GM23248 (cell line): ENCODE results near the gene RASGEF1C. TPM values are rescaled to one million over a fixed set of nuclear protein-coding genes. Genes with fewer than 3 reads are reported as not detected.

Experiments used
- DNase-seq: peaks from one replicate; pipeline ENCODE4 v3.0.0-alpha.2; 2015
- H2AFZ ChIP-seq: fragments of 200-600 bp; sonication (generic); 2 replicates; pipeline ENCODE4 v1.6.1; 2016; ENCODE audit warnings: antibody characterized with exemption
- H3F3A ChIP-seq: fragments of 200-600 bp; sonication (generic); 2 replicates; pipeline ENCODE4 v1.6.1; 2016; ENCODE audit warnings: mild to moderate bottlenecking, antibody characterized with exemption, mixed run types; ENCODE audit not compliant: insufficient read depth
- H3K27ac ChIP-seq: fragments of 200-600 bp; sonication (generic); 2 replicates; pipeline ENCODE4 v1.5.1; 2016; ENCODE audit warnings: mild to moderate bottlenecking
- H3K27me3 ChIP-seq: fragments of 200-600 bp; sonication (generic); replicated peaks from 2 replicates; pipeline ENCODE4 v1.6.1; 2016; ENCODE audit warnings: mild to moderate bottlenecking; ENCODE audit not compliant: insufficient read depth
- H3K36me3 ChIP-seq: fragments of 200-600 bp; sonication (generic); 2 replicates; pipeline ENCODE4 v1.6.1; 2016; ENCODE audit warnings: low read depth, mild to moderate bottlenecking
- H3K4me1 ChIP-seq: fragments of 200-600 bp; sonication (generic); 2 replicates; pipeline ENCODE4 v1.6.1; 2016; ENCODE audit warnings: mild to moderate bottlenecking; ENCODE audit not compliant: insufficient read depth
- H3K4me2 ChIP-seq: fragments of 200-600 bp; sonication (generic); one replicate; pipeline ENCODE4 v1.6.1; 2016; ENCODE audit warnings: mild to moderate bottlenecking; ENCODE audit not compliant: unreplicated experiment
- H3K4me3 ChIP-seq: fragments of 200-600 bp; sonication (generic); 2 replicates; pipeline ENCODE4 v1.5.1; 2016; ENCODE audit warnings: mild to moderate bottlenecking
- H3K79me2 ChIP-seq: fragments of 200-600 bp; sonication (generic); 2 replicates; pipeline ENCODE4 v1.6.1; 2016; ENCODE audit warnings: mild to moderate bottlenecking; ENCODE audit not compliant: insufficient read depth
- H3K9ac ChIP-seq: fragments of 200-600 bp; sonication (generic); 2 replicates; pipeline ENCODE4 v1.6.1; 2016; ENCODE audit warnings: mild to moderate bottlenecking
- H3K9me2 ChIP-seq: fragments of 200-600 bp; sonication (generic); 2 replicates; pipeline ENCODE4 v1.6.1; 2016; ENCODE audit warnings: mixed run types, mild to moderate bottlenecking, moderate library complexity; ENCODE audit not compliant: insufficient read depth
- H3K9me3 ChIP-seq: fragments of 200-600 bp; sonication (generic); one replicate; pipeline ENCODE4 v1.6.1; 2017; ENCODE audit warnings: low read depth
- H4K20me1 ChIP-seq: fragments of 200-600 bp; sonication (generic); 2 replicates; pipeline ENCODE4 v1.6.0; 2016; ENCODE audit not compliant: insufficient read depth
- EZH2 ChIP-seq: fragments of 200-600 bp; sonication (generic); IDR thresholded peaks from 2 replicates; pipeline ENCODE4 v1.6.1; 2018; ENCODE audit warnings: antibody characterized with exemption, mild to moderate bottlenecking; ENCODE audit not compliant: insufficient read depth, poor library complexity, severe bottlenecking
- EZH2phosphoT487 ChIP-seq: fragments of 200-600 bp; sonication (generic); IDR thresholded peaks from 2 replicates; pipeline ENCODE4 v1.6.1; 2018; ENCODE audit warnings: antibody characterized with exemption, moderate library complexity, mild to moderate bottlenecking, low read depth; ENCODE audit not compliant: insufficient read depth
- WGBS, 2 experiments: methylation state at CpG; one replicate each; pipeline ENCODE4 v1.1.6; 2015 to 2017; ENCODE audit warnings: low lambda C conversion rate in 2 of 2, low coverage in 1 of 2; ENCODE audit errors: missing lambda C conversion rate in 2 of 2; 5-methylcytosine and 5-hydroxymethylcytosine counted together
- in situ Hi-C: fragments of 300-500 bp; cut with MboI; formaldehyde crosslinking; loops from 2 replicates; pipeline ENCODE4 v1.15.0; 2020
- polyA plus RNA-seq: library from polyadenylated mRNA; unstranded; fragments of >200 nt; fragmentation: Nextera tagmentation; extraction: Ambion mirVana; gene quantifications from 2 replicates; pipeline ENCODE4 v1.2.1, GENCODE V29; 2016
- total RNA-seq: library from RNA; depleted of rRNA; stranded (reverse); fragments of >200 nt; shearing (Covaris generic); gene quantifications from 2 replicates; pipeline ENCODE4 v1.2.3, GENCODE V29; 2014

Gene RASGEF1C
- total and polyA plus RNA-seq, 2 experiments from 2014 or later, result not detected

- Histone ChIP-seq H3K4me1 (no peaks in the 10 kb centered on the region), H3K79me2 (no peaks in the 10 kb centered on the region), H3K9ac (no peak overlapping the region), H3K4me3 (no peak overlapping the region), H4K20me1 (no peaks in the 10 kb centered on the region), H3K27me3 (no peaks in the 10 kb centered on the region; the same call in 1 of the 2 replicates), H3K9me2 (no peaks in the 10 kb centered on the region), H3K4me2 (no peak overlapping the region), H3K27ac (no peak overlapping the region), H2AFZ (no peak overlapping the region), H3K9me3 (no peaks in the 10 kb centered on the region), H3F3A (no peaks in the 10 kb centered on the region), H3K36me3 (no peaks in the 10 kb centered on the region)
- no peak for DNase-seq
- in situ Hi-C loops, result no loop called here
- TF ChIP-seq EZH2phosphoT487, result no peak
- no peak for TF ChIP-seq EZH2
- 56 to 61% methylated on average over 9 of the region's 9 CpGs for WGBS, 2 experiments
Observed at GRCh38 chr5:180078348-180078747, 130.7 kb downstream of the RASGEF1C start.

- Histone ChIP-seq H3K9me3 (no peaks in the 10 kb centered on the region), H3K27me3 (no peaks in the 10 kb centered on the region; the same call in 1 of the 2 replicates), H4K20me1 (no peaks in the 10 kb centered on the region), H3F3A (no peaks in the 10 kb centered on the region), H3K4me3 (no peak overlapping the region), H3K79me2 (no peaks in the 10 kb centered on the region), H3K4me2 (no peak overlapping the region), H3K4me1 (no peaks in the 10 kb centered on the region), H2AFZ (no peak overlapping the region), H3K27ac (no peak overlapping the region), H3K36me3 (no peaks in the 10 kb centered on the region), H3K9me2 (no peaks in the 10 kb centered on the region), H3K9ac (no peak overlapping the region)
- no peak for DNase-seq
- no peak for TF ChIP-seq EZH2
- in situ Hi-C loops, result no loop called here
- WGBS, 2 experiments, result 53 to 56% methylated on average over 9 of the region's 9 CpGs
Observed at GRCh38 chr5:180077594-180078284, 131.3 kb downstream of the RASGEF1C start.

DNA sequence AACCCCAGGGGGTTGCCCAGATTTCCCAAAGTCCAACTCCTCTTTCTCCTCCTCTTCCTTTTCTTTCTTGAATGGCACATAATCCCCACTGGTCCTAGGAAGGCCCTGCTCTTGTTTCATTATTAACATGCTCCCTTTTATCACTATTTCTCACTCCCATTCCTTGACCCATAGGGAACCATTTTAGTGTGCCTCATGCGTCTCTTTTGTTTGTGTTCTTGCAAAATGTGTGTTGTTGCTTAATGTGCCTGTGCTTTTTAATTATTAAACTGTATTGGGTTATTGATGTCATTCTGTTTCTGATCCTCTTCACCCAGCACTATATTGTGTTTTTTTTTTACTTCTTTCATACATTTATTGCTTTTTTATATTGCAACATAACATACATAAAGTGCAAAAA is 133.3 kb downstream of the RASGEF1C start:
- H3K36me3 ChIP-seq, result no peaks in the 10 kb centered on the region
- DNase-seq, result no peak
- H4K20me1 ChIP-seq, result no peaks in the 10 kb centered on the region
- no peaks in the 10 kb centered on the region for H3K9me2 ChIP-seq
- 84 to 88% methylated on average over 1 of the region's 1 CpG for WGBS, 2 experiments
- H3K79me2 ChIP-seq, result peaks cover under 1% of the 10 kb centered on the region
- in situ Hi-C loops, result no loop called here
- no peak overlapping the region for H3K4me3 ChIP-seq
- TF ChIP-seq EZH2phosphoT487 (no peak), EZH2 (no peak)
- no peak overlapping the region for H3K27ac ChIP-seq
- peaks cover under 1% of the 10 kb centered on the region; the same call in 1 of the 2 replicates for H3K4me1 ChIP-seq
- H3K9me3 ChIP-seq, result no peaks in the 10 kb centered on the region
- no peaks in the 10 kb centered on the region; the same call in 1 of the 2 replicates for H3K27me3 ChIP-seq
- H2AFZ ChIP-seq, result no peak overlapping the region
- H3K4me2 ChIP-seq, result no peak overlapping the region
- no peak overlapping the region for H3K9ac ChIP-seq
- no peaks in the 10 kb centered on the region for H3F3A ChIP-seq

- TF ChIP-seq EZH2phosphoT487 (no peak), EZH2 (no peak)
- no peak for DNase-seq
Observed at GRCh38 chr5:180074462-180074861, 134.5 kb downstream of the RASGEF1C start.

More at GRCh38 chr5:180074462-180074861, 134.5 kb downstream of the RASGEF1C start:
- Histone ChIP-seq H3K9ac (no peak overlapping the region), H3K27me3 (no peaks in the 10 kb centered on the region; the same call in 1 of the 2 replicates), H3K27ac (no peak overlapping the region), H3K4me1 (peaks cover 12% of the 10 kb centered on the region; the same call in 1 of the 2 replicates), H3K79me2 (peaks cover 13% of the 10 kb centered on the region), H3K4me3 (no peak overlapping the region), H3K4me2 (no peak overlapping the region), H3F3A (no peaks in the 10 kb centered on the region), H3K9me2 (no peaks in the 10 kb centered on the region), H2AFZ (no peak overlapping the region), H4K20me1 (no peaks in the 10 kb centered on the region), H3K36me3 (no peaks in the 10 kb centered on the region), H3K9me3 (no peaks in the 10 kb centered on the region)
- WGBS, 2 experiments, result 68% methylated on average over 4 of the region's 4 CpGs
- in situ Hi-C loops, result no loop called here
